ENCODE results near the gene LIPE. TPM values are rescaled to one million over a fixed set of nuclear protein-coding genes. Genes with fewer than 3 reads are reported as not detected.

Gene LIPE
- total and polyA plus RNA-seq, 8 donors: 4.0 to 11.0 (median 9.8) TPM

DNA sequence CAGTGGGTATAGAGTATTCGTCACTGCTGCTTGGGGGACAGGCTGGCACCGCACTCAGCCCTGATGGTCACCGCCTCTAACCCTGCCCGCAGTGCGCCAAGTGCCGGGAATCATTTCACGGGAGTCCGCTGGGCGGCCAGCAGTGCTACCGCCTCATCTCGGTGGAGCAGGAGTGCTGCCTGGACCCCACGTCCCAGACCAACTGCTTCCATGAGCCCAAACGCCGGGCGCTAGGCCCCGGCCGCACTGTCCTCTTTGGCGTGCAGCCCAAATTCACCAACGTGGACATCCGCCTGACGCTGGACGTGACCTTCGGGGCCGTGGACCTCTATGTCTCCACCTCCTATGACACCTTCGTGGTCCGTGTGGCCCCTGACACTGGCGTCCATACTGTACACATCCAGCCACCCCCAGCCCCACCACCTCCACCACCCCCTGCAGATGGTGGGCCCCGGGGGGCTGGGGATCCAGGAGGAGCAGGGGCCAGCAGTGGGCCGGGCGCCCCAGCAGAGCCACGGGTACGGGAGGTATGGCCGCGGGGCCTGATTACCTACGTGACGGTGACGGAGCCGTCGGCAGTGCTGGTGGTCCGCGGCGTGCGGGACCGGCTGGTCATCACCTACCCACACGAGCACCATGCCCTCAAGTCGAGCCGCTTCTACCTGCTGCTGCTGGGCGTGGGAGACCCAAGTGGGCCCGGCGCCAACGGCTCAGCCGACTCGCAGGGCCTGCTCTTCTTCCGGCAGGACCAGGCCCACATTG, 51.6 kb downstream of the LIPE start:
- Histone ChIP-seq H3K27me3 (peaks cover 2 to 16% of the 10 kb centered on the region in 2 donors), H3K9me3 (no peaks in the 10 kb centered on the region), H3K4me3 (no peak overlapping the region), H3K4me1 (no peaks in the 10 kb centered on the region), H3K36me3 (peaks cover 0 to 25% of the 10 kb centered on the region in 2 donors), H3K27ac (no peak overlapping the region)
- TF ChIP-seq, protein P1, sequence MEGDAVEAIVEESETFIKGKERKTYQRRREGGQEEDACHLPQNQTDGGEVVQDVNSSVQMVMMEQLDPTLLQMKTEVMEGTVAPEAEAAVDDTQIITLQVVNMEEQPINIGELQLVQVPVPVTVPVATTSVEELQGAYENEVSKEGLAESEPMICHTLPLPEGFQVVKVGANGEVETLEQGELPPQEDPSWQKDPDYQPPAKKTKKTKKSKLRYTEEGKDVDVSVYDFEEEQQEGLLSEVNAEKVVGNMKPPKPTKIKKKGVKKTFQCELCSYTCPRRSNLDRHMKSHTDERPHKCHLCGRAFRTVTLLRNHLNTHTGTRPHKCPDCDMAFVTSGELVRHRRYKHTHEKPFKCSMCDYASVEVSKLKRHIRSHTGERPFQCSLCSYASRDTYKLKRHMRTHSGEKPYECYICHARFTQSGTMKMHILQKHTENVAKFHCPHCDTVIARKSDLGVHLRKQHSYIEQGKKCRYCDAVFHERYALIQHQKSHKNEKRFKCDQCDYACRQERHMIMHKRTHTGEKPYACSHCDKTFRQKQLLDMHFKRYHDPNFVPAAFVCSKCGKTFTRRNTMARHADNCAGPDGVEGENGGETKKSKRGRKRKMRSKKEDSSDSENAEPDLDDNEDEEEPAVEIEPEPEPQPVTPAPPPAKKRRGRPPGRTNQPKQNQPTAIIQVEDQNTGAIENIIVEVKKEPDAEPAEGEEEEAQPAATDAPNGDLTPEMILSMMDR (IDR thresholded peaks at IDR 0.05): no peak
- intact Hi-C loops (cut with DNase I): no loop called here
- DNase-seq (peak in 1 of 4 donors; percentile 67), ATAC-seq (no peak)

DNA sequence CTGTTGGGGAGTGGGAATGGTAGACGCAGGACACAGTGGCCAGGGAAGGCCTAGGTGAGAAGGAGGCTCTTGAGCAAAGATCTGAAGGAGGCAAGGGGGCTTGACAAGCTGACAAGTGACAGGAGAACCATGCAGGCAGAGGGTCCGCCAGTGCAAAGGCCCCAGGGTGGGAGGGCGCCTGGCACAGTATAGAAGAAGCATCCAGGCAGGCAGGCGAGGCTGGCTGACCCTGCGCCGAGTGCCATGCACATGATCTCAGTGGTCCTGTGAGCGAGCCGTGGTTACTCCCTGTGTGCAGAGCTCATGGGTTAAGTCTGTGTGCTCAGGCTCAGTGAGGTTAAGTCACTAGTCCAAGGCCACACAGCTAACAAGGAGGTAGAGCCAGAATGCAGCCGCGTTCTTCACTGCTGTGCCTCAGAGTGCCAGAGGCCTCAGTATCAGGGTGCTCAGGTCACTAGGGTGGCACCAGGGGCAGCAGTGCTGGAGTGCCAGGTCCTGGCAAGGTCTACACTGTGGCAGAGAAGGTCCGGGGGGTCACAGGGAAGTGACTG, 52.3 kb downstream of the LIPE start:
- H3K27ac ChIP-seq: no peak overlapping the region
- intact Hi-C loops (cut with DNase I): no loop called here
- DNase-seq: no peak
- peaks cover 0 to 9% of the 10 kb centered on the region in 2 donors for H3K27me3 ChIP-seq
- TF ChIP-seq, protein P1 (IDR thresholded peaks at IDR 0.05): no peak
- ATAC-seq: no peak
- H3K4me1 ChIP-seq: no peaks in the 10 kb centered on the region
- no peak overlapping the region for H3K4me3 ChIP-seq
- H3K9me3 ChIP-seq: no peaks in the 10 kb centered on the region
- H3K36me3 ChIP-seq: peaks cover 0 to 25% of the 10 kb centered on the region in 2 donors

GRCh38 chr19:42370626-42371175, 56.5 kb downstream of the LIPE start:
- H3K36me3 ChIP-seq: peaks cover 0 to 15% of the 10 kb centered on the region in 2 donors
- H3K27ac ChIP-seq: no peak overlapping the region
- no peaks in the 10 kb centered on the region for H3K9me3 ChIP-seq
- H3K4me3 ChIP-seq: no peak overlapping the region
- no peak for DNase-seq
- no peaks in the 10 kb centered on the region for H3K4me1 ChIP-seq
- H3K27me3 ChIP-seq: no peaks in the 10 kb centered on the region
- TF ChIP-seq, protein P1 (IDR thresholded peaks at IDR 0.05): no peak
- ATAC-seq: no peak
- intact Hi-C loops (cut with DNase I): no loop called here

DNA sequence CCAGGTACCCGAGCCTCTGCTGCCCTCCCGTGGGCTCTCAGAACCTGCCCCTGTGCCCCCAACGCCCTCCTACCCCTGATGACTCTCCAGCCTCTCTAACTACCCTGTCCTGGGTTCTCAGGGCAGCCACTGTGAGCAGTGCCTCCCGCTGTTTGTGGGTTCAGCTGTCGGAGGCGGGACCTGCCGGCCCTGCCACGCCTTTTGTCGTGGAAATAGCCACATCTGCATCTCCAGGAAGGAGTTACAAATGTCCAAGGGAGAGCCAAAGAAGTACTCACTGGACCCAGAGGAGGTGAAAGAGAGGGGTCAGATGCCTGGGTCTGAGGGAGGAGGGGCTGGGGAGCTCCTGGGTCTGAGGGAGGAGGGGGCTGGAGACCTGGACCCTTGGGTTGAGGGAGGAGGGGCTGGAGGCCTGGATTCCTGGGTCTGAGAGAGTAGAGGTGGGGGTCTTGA, 57.1 kb downstream of the LIPE start:
- Histone ChIP-seq H3K9me3 (no peaks in the 10 kb centered on the region), H3K27me3 (no peaks in the 10 kb centered on the region), H3K36me3 (peaks cover 0 to 9% of the 10 kb centered on the region in 2 donors), H3K27ac (no peak overlapping the region), H3K4me3 (no peak overlapping the region), H3K4me1 (no peaks in the 10 kb centered on the region)
- no peak for DNase-seq
- TF ChIP-seq, protein P1 (IDR thresholded peaks at IDR 0.05): no peak
- intact Hi-C loops (cut with DNase I): no loop called here
- ATAC-seq: no peak

- intact Hi-C loops (cut with DNase I): no loop called here
- no peaks in the 10 kb centered on the region for H3K27me3 ChIP-seq
- H3K4me1 ChIP-seq: no peaks in the 10 kb centered on the region
- DNase-seq: no peak
- H3K27ac ChIP-seq: no peak overlapping the region
- peaks cover 0 to 5% of the 10 kb centered on the region in 2 donors for H3K36me3 ChIP-seq
- no peak for ATAC-seq
- no peaks in the 10 kb centered on the region for H3K9me3 ChIP-seq
- H3K4me3 ChIP-seq: no peak overlapping the region
- TF ChIP-seq, protein P1 (IDR thresholded peaks at IDR 0.05): no peak
Observed at GRCh38 chr19:42369433-42370067, 57.6 kb downstream of the LIPE start.

All from left lung (tissue), 10 donors.